Stimulated activated CD4-positive, alpha-beta T cell treated with anti-CD3 and anti-CD28 coated beads, Interleukin-15, amount 100 ng/mL, for 48 hours (primary cell): ENCODE measurements around the gene DUSP15.

Experiments used
- DNase-seq, 2 donors: peaks; one replicate each; pipeline ENCODE4 v3.0.0-alpha.2; 2020; ENCODE audit warnings: low read depth in 2 of 2

The DUSP15 gene

GRCh38 chr20:31894980-31895675 lies 24.8 kb upstream of the DUSP15 start:
- DNase-seq: no peak

- no peak for DNase-seq
Measured at GRCh38 chr20:31890646-31891045, 20.3 kb upstream of the DUSP15 start.

- DNase-seq: no peak
Measured at GRCh38 chr20:31883829-31884228, 13.5 kb upstream of the DUSP15 start.

- DNase-seq: no peak
Measured at GRCh38 chr20:31881945-31882344, 11.6 kb upstream of the DUSP15 start.

GRCh38 chr20:31879143-31879987 lies 9.0 kb upstream of the DUSP15 start:
- DNase-seq: peak; percentile 74 to 80

- DNase-seq: no peak
Measured at GRCh38 chr20:31877684-31878083, 7.4 kb upstream of the DUSP15 start.

- no peak for DNase-seq
Measured at GRCh38 chr20:31875671-31876070, 5.3 kb upstream of the DUSP15 start.

GRCh38 chr20:31872406-31872805 lies 2.1 kb upstream of the DUSP15 start:
- no peak for DNase-seq

GRCh38 chr20:31871618-31871954 lies 1.3 kb upstream of the DUSP15 start:
- DNase-seq: no peak

- no peak for DNase-seq
Measured at GRCh38 chr20:31870726-31871617, 645 bp upstream of the DUSP15 start.

GRCh38 chr20:31869673-31869941 lies 720 bp downstream of the DUSP15 start:
- no peak for DNase-seq

GRCh38 chr20:31868853-31869672 lies 1.3 kb downstream of the DUSP15 start:
- no peak for DNase-seq

GRCh38 chr20:31866221-31866620 lies 4.1 kb downstream of the DUSP15 start:
- no peak for DNase-seq

GRCh38 chr20:31864521-31865400 lies 5.6 kb downstream of the DUSP15 start:
- DNase-seq: no peak

- no peak for DNase-seq
Measured at GRCh38 chr20:31863296-31864085, 6.8 kb downstream of the DUSP15 start.

GRCh38 chr20:31862506-31862905 lies 7.8 kb downstream of the DUSP15 start:
- DNase-seq: no peak

GRCh38 chr20:31862157-31862470 lies 8.2 kb downstream of the DUSP15 start:
- DNase-seq: no peak

- peak; percentile 45 to 55 for DNase-seq
Measured at GRCh38 chr20:31861385-31862156, 8.8 kb downstream of the DUSP15 start.

GRCh38 chr20:31861135-31861384 lies 9.3 kb downstream of the DUSP15 start:
- no peak for DNase-seq
